Measurements from ENCODE around the gene MUCL1.
A peak's percentile ranks its signal among the peaks of the same experiment; 100 is the strongest.
"Not testable (repeated sequence)": the region's sequence is repeated elsewhere in the genome, so short reads cannot be mapped to it uniquely, and the experiment has no call there.

The MUCL1 gene, protein sequence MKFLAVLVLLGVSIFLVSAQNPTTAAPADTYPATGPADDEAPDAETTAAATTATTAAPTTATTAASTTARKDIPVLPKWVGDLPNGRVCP

GRCh38 chr12:54853933-54854538 is at the start of gene MUCL1:
Gene MUCL1, plus strand, starts transcription at chr12:54854516. Its CDS starts 67 bp downstream, at chr12:54854583.
- DNase-seq, result peak; percentile 65

DNA sequence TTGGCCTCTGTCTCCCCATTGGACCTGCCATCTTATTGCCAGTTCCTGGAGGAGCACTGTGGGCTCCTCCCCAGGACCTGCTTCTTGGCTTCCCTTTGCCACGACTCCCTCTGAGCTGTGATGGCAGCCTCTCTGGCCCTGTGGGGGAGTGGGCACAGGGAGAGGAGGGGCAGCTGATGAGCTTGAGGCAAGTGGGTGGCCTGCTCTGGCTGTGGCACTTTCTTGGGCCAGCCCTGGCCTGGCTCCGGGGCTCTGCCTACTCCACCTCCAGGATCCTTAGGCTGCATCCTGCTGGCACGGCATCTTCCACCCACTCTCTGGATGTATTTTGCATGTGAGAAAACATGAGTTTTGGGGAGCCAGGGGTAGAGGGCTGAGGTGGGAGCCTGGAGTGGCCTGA is 32.6 kb upstream of the MUCL1 start:
- no peak for DNase-seq

- DNase-seq, result no peak
Observed at GRCh38 chr12:54824402-54824801, 29.9 kb upstream of the MUCL1 start.

DNA sequence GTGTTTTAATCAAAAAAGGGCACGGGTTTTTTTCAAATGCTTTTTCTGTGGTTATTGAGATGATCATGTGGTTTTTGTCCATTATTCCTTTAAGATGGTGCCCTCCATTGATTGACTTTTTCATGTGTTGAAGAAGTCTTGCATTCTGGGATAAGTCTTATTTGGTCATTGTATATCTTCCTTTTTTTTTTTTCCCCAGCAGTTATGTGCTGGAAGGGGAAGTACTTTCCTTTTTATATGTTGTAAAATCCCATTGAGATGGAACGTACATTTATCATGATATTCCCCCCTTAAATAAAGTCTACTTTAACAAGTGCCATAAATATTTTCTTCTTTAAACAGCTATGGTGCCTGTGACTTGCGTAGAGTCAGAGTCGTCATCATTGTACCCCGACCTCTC is 24.8 kb upstream of the MUCL1 start:
- no peak for DNase-seq

GRCh38 chr12:54830199-54830598 is 24.1 kb upstream of the MUCL1 start:
- DNase-seq, result no peak

DNA sequence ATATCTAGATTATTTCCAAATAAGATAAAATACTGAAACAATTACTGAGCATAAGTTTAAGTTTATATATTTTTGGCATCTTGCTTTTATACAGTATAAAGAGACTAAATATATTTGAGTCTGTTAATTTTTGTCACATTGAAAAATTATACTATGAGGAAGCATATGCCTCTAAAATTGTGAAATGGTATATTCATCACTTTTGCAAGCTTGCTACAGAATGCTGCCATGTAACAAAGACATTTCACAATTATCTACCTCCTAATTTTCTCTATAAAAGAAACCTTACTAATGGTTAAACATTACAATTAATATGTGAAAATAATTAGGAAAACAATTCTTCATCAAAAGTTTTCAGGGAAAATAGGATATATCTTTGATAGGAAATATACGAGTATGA is 22.7 kb upstream of the MUCL1 start:
- DNase-seq, result no peak

- DNase-seq, result no peak
Observed at GRCh38 chr12:54840244-54840865, 14.0 kb upstream of the MUCL1 start.

- no peak for DNase-seq
Observed at GRCh38 chr12:54857406-54857805, 3.1 kb downstream of the MUCL1 start.

GRCh38 chr12:54858562-54858961 is 4.2 kb downstream of the MUCL1 start:
- DNase-seq, result no peak

DNA sequence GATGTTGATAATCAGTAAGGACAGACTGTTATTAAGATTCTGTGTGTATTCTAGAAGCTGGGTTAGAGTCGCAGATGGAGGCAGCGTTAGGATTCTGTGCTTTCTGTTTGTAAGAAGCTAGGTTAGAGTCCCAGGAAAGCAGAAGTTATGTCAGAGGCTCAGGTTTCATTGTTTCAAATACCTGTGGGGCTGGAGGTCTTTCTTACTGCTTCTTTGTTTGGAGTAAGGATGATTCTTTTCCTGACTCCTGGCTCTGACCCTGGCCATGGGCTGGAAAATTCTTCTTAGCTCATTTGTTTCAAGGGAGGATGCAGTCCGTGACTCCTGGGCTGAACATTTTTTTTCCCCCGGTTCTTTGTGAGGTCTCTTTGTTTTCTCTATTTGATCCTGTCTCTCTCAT is 5.2 kb downstream of the MUCL1 start:
- DNase-seq, result no peak

- DNase-seq, result no peak
Observed at GRCh38 chr12:54861927-54862326, 7.6 kb downstream of the MUCL1 start.

DNA sequence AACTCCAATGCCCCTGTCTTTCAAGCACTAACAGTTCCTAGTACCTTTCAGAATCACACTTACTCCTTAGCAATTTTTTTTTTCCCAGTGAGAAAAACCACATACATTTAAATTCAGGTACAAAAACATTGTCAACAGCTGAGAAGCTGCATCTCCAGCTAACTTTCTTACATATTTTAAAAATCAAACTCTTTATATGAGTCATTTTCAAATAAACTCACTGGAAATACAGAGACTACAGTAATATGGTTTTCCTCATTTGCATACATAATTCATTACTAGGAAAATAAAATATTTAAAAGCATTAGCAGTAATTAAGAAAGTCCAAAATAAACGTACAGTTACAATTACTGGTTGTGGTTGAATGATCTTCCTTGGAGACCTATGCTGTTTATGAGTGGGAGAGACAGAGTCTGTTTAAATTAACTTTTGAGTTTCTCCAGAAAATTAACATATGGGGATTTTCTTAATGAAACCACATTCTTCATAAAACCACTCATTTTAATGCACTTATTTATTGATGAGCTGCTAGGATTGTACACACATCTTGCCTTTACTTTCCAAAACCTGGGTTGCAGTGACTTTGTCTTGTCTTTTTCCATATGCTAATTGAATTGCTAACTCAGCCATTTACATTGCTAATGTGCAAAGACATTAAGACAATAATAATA is 9.8 kb downstream of the MUCL1 start:
- DNase-seq, result no peak

DNA sequence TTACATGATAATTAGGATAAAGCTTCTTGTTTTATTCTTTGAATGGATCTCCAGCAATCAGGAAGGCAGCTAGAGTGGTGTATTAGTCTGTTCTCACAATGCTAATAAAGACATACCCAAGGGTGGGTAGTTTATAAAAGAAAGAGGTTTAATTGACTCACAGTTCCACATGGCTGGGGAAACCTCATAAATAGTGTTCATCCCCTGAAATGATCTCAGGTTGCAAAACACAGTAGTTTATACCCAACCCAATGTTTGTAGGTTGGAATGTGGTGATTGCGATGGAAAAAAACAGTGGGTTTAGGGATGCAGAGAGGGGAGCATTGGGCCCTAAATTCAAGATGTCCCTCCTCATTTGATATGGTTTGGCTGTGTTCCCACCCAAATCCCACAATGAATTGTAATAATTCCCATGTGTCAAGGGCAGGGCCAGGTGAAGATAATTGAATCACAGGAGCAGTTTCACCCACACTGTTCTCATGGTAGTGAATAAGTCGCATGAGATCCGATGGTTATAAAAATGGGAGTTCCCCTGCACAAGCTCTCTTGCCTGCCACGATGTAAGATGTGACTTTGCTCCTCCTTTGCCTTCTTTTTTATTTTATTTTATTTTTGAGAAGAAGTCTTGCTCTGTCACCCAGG is 11.5 kb downstream of the MUCL1 start:
- DNase-seq, result no peak

- no peak for DNase-seq
Observed at GRCh38 chr12:54868690-54869089, 14.4 kb downstream of the MUCL1 start.

- DNase-seq, result no peak
Observed at GRCh38 chr12:54870048-54870447, 15.7 kb downstream of the MUCL1 start.

GRCh38 chr12:54870617-54871016 is 16.3 kb downstream of the MUCL1 start:
- no peak for DNase-seq

DNA sequence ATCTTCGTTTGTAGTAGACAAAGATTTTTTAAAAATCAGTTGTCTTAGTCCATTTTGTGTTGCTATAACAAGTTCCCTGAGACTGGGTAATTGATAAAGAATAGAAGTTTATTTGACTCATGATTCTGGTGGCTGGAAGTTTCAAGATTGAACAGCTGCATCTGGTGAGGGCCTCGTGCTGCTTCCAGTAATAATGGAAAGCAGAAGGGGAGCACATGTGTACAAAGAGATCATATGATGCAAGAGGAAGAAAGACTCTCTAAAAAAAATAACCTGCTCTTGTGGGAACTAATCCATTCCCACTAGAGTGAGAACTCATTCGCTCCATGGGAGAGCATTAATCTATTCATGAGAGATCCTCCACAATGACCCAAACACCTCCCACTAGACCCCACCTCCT is 24.8 kb downstream of the MUCL1 start:
- DNase-seq, result no peak

DNA sequence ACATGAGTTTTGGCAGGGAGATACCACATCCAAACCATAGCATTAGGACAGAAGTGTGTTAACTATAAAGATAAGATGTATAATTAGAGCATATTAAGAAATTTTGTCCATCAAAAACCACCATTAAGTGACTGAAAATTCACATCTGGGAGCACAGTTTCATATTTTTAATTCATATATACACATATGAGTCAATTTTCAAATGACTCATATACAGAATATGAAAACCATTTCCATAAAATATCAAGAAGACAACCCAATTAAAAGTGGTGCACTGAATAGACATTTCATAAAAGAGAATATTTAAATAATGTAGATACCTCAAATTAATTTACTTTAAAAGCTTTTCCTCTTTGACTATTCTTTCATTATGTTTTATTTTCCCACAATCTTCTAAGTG is 25.3 kb downstream of the MUCL1 start:
- DNase-seq, result no peak

GRCh38 chr12:54882079-54882478 is 27.8 kb downstream of the MUCL1 start:
- DNase-seq, result no peak

GRCh38 chr12:54882597-54882996 is 28.3 kb downstream of the MUCL1 start:
- DNase-seq, result not testable (repeated sequence)

DNA sequence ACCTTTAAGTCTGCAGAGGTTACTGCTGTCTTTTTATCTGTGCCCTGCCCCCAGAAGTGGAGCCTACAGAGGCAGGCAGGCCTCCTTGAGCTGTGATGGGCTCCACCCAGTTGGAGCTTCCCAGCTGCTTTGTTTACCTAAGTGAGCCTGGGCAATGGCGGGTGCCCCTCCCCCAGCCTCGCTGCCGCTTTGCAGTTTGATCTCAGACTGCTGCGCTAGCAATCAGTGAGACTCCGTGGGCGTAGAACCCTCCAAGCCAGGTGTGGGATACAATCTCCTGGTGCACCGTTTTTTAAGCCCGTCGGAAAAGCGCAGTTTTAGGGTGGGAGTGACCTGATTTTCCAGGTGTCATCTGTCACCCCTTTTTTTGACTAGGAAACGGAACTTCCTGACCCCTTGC is 34.1 kb downstream of the MUCL1 start:
- DNase-seq, result not testable (repeated sequence)

- peak; percentile 20 for DNase-seq
Observed at GRCh38 chr12:54890339-54890738, 36.0 kb downstream of the MUCL1 start.

DNA sequence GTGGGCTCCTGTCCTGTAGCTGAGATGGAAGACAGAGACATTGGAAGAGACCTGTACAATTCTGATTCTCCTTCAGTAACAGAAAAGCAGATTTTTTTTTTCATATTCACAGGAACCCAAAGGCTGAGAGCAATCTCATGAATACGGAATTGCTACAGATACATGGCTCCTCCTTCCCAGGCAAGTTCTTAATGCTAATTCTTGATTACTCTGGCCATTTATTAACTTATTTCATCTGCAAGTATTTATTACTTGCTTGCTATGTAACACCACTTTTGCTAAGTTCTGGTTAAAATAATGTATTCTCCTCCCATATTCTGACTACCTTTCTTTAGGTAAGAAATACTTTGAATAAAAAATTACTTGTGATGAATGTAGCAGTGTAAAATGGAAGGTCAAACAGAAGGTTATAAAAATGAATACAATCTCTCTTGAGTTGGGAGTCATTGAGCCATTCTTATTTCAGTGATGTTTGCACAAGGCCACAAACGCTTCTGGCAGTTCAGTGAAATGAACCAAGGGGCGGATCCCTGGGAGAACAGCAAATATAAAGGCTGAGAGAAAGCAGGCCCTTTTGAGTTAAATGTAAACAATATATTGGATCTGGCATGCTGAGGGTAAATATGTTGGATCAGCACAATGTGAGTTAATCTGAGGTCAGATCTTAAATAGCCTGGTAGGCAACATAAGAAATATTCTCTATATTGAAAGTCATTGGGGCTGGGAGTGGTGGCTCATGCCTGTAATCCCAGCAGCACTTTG is 37.6 kb downstream of the MUCL1 start:
- DNase-seq, result no peak
